Body of pancreas (tissue), 4 donors: ENCODE measurements around the gene LHFPL6.

Experiments
- POLR2A ChIP-seq, 3 donors: fragments of 450-650 bp; IDR thresholded peaks; one replicate each; pipeline ENCODE4 v1.6.1; 2016; ENCODE audit warnings: antibody characterized with exemption in 3 of 3, mild to moderate bottlenecking in 2 of 3
- TF ChIP-seq, protein P1 (sequence below), 7 experiments: fragments of 450-650 bp in 4 of 7; fragments of 200-600 bp in 3 of 7; sonication (generic) in 3 of 7; IDR thresholded peaks; one replicate each; pipeline ENCODE4 v1.5.1; 2016 to 2019; ENCODE audit warnings: antibody characterized with exemption in 7 of 7

DNA sequence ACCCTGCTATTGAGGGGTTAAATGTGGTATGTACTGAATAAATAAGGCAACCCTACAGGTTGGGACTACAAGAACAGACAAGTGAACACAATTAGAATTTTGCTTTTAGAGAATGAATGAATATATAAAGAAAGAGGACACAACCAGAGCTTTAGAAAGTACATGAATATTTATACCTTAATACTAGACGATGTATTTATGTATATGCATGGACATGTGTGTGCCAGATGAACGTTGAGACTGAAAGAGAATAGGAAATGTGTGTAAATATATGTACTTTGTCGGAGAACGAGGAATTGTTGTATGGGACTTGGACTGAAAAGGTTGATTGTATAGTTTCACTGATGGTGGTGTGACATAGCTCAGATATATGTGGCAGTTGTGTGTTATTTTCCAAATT is 43.1 kb upstream of the LHFPL6 start:
- no peak for TF ChIP-seq POLR2A (IDR thresholded peaks at IDR 0.05)
- TF ChIP-seq, protein P1, sequence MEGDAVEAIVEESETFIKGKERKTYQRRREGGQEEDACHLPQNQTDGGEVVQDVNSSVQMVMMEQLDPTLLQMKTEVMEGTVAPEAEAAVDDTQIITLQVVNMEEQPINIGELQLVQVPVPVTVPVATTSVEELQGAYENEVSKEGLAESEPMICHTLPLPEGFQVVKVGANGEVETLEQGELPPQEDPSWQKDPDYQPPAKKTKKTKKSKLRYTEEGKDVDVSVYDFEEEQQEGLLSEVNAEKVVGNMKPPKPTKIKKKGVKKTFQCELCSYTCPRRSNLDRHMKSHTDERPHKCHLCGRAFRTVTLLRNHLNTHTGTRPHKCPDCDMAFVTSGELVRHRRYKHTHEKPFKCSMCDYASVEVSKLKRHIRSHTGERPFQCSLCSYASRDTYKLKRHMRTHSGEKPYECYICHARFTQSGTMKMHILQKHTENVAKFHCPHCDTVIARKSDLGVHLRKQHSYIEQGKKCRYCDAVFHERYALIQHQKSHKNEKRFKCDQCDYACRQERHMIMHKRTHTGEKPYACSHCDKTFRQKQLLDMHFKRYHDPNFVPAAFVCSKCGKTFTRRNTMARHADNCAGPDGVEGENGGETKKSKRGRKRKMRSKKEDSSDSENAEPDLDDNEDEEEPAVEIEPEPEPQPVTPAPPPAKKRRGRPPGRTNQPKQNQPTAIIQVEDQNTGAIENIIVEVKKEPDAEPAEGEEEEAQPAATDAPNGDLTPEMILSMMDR (IDR thresholded peaks at IDR 0.05), result no peak
